Measurements from ENCODE around the gene SUMO3. TPM values are rescaled to one million over a fixed set of nuclear protein-coding genes. Genes with fewer than 3 reads are reported as not detected.

SUMO3 gene
- total and polyA plus RNA-seq, 2 of the 8 experiments (the other 6 are each of a cell fraction or from before 2014, with no cell fraction given): 96.8 to 101 TPM

GRCh38 chr21:44805226-44805625, 12.6 kb downstream of the SUMO3 start:
- Histone ChIP-seq H3K14ac (ENCODE audit: insufficient read length) (no peak overlapping the region), H2BK5ac (ENCODE audit: low read depth, low read length) (no peak overlapping the region), H2AFZ (ENCODE audit: low read length) (no peak overlapping the region), H3K79me1 (ENCODE audit: low read depth, low read length) (0 out of 2 replicates have a peak, but pooled peaks cover 2% of the 10 kb centered on the region), H3K56ac (replicated peaks; ENCODE audit: insufficient read length, low read depth, low read length) (no peak overlapping the region), H4K8ac (ENCODE audit: extremely low read depth, insufficient read depth, low read length) (no peak overlapping the region), H3K23me2 (ENCODE audit: low read depth, low read length) (peaks cover 5% of the 10 kb centered on the region), H2BK15ac (ENCODE audit: low read length) (no peak overlapping the region), H2BK12ac (ENCODE audit: low read depth, low read length) (no peak overlapping the region), H2AK5ac (ENCODE audit: low read depth, low read length) (no peak overlapping the region), H3K36me3 (ENCODE audit: control insufficient read depth in 2 of 4, insufficient read depth in 4 of 4, low read length in 3 of 4) (peaks cover 0 to 27% (median 15%) of the 10 kb centered on the region in 4 experiments; a peak in 5 of 8 replicates), H4K91ac (replicated peaks; ENCODE audit: insufficient read length, low read length) (no peak overlapping the region), H3K4me1 (replicated peaks in 1 of 4; ENCODE audit: control insufficient read depth in 3 of 4, insufficient read depth in 4 of 4, low read length in 3 of 4) (peaks cover 0 to 8% (median 1%) of the 10 kb centered on the region in 4 experiments; a peak in 3 of 7 replicates), H4K5ac (ENCODE audit: insufficient read length, low read depth, low read length) (no peak overlapping the region), H3K4ac (replicated peaks; ENCODE audit: insufficient read length, low read depth, low read length) (no peak overlapping the region), H3K4me3 (ENCODE audit: extremely low read depth in 1 of 4, insufficient read depth in 2 of 4, low read depth in 3 of 4, low read length in 4 of 4) (no peak overlapping the region), H4K20me1 (replicated peaks in 1 of 2; ENCODE audit: control insufficient read depth in 1 of 2, insufficient read depth in 2 of 2, low read length in 2 of 2) (peaks cover 6 to 7% of the 10 kb centered on the region in 2 experiments), H3K27ac (ENCODE audit: low read depth, low read length) (no peak overlapping the region), H2BK120ac (replicated peaks; ENCODE audit: low read depth, low read length) (no peak overlapping the region), H3K9ac (replicated peaks in 1 of 4; ENCODE audit: extremely low read depth in 1 of 4, low read depth in 3 of 4, low read length in 3 of 4) (no peak overlapping the region), H3K79me2 (ENCODE audit: control insufficient read depth in 1 of 2, insufficient read depth in 2 of 2, low read length in 2 of 2) (peaks cover 4 to 12% of the 10 kb centered on the region in 2 experiments), H2BK20ac (ENCODE audit: low read length) (no peak overlapping the region), H3K27me3 (replicated peaks in 1 of 4; ENCODE audit: control insufficient read depth in 3 of 4, extremely low read depth in 1 of 4, insufficient read depth in 3 of 4, low read length in 3 of 4) (no peaks in the 10 kb centered on the region), H3K4me2 (ENCODE audit: insufficient read depth in 1 of 2, low read depth in 2 of 2, low read length in 2 of 2) (no peak overlapping the region), H3K23ac (ENCODE audit: insufficient read length) (no peak overlapping the region), H3K9me3 (ENCODE audit: insufficient read depth in 2 of 2, low read depth in 1 of 2, low read length in 1 of 2) (no peaks in the 10 kb centered on the region), H3K18ac (ENCODE audit: extremely low read depth, low read length) (no peak overlapping the region)
- FAIRE-seq (no peak), DNase-seq (ENCODE audit: low read depth in 1 of 2, low spot score in 2 of 2) (no peak)
- POLR2A ChIA-PET (ENCODE audit: partially characterized antibody): interaction anchor here (0.8 to 8.0 kb wide), 5 partner anchors 9 to 56 kb away, joined by 3 to 72 read pairs (median 3); no protein-coding TSS in a partner anchor
- CTCF ChIA-PET (ENCODE audit: partially characterized antibody): interaction anchor here (1.0 to 3.1 kb wide), 4 partner anchors 12 to 317 kb away, joined by 3 to 12 read pairs (median 3); no protein-coding TSS in a partner anchor
- TF ChIP-seq TAF7 (optimal IDR thresholded peaks at IDR 0.05; ENCODE audit: borderline replicate concordance, low read depth, low read length): no peak
- no peak for TF ChIP-seq RXRA (IDR thresholded peaks at IDR 0.05; ENCODE audit: insufficient read depth, low read depth, low read length)
- TF ChIP-seq TAF1 (IDR thresholded peaks at IDR 0.05; ENCODE audit: low read depth, low read length): no peak
- TF ChIP-seq KDM5A (IDR thresholded peaks at IDR 0.05; ENCODE audit: low read length): no peak
- no peak for TF ChIP-seq SRF (IDR thresholded peaks at IDR 0.05; ENCODE audit: low read depth, low read length)
- TF ChIP-seq CBX5 (IDR thresholded peaks at IDR 0.05; ENCODE audit: low read depth, low read length): no peak
- TF ChIP-seq ATF3 (IDR thresholded peaks at IDR 0.05; ENCODE audit: insufficient read depth, low read depth, low read length): no peak
- TF ChIP-seq JUND (IDR thresholded peaks at IDR 0.05; ENCODE audit: low read length): no peak
- TF ChIP-seq SP4 (IDR thresholded peaks at IDR 0.05; ENCODE audit: low read length): no peak
- no peak for TF ChIP-seq RNF2 (IDR thresholded peaks at IDR 0.05; ENCODE audit: borderline replicate concordance, low read depth, low read length, missing control alignments, poor library complexity, severe bottlenecking)
- TF ChIP-seq TCF12 (IDR thresholded peaks at IDR 0.05; ENCODE audit: low read depth, low read length): no peak
- no peak for TF ChIP-seq POLR2AphosphoS5 (IDR thresholded peaks at IDR 0.05; ENCODE audit: low read depth, low read length)
- TF ChIP-seq POU5F1 (IDR thresholded peaks at IDR 0.05; ENCODE audit: low read depth, low read length): no peak
- TF ChIP-seq BCL11A (IDR thresholded peaks at IDR 0.05; ENCODE audit: low read depth in 2 of 2, low read length in 2 of 2): no peak
- 79% methylated on average over 4 of the region's 4 CpGs; no CpG with 5 or more reads in 1 of the 2 experiments for WGBS, 2 experiments (ENCODE audit: extremely low coverage in 1 of 2, insufficient coverage in 1 of 2, insufficient read length in 1 of 2, insufficient replicate concordance in 2 of 2, low coverage in 1 of 2, low lambda C conversion rate in 2 of 2, missing lambda C conversion rate in 1 of 2)
